Omental fat pad (tissue), 4 donors: ENCODE results near the gene KCTD18. TPM values are rescaled to one million over a fixed set of nuclear protein-coding genes. Genes with fewer than 3 reads are reported as not detected.

ENCODE experiments used
- ATAC-seq: fragments of 150-250 bp; one replicate; pipeline ENCODE4 v1.9.1; 2016; ENCODE audit warnings: mild to moderate bottlenecking, moderate library complexity; ENCODE audit not compliant: low FRiP score
- DNase-seq: peaks from one replicate; pipeline ENCODE4 v3.0.0-alpha.2; 2019; ENCODE audit warnings: low spot score
- CTCF ChIP-seq, 3 donors: fragments of 450-650 bp; IDR thresholded peaks; one replicate each; pipeline ENCODE4 v1.5.1; 2016 to 2017; ENCODE audit warnings: antibody characterized with exemption in 3 of 3, mild to moderate bottlenecking in 3 of 3, moderate library complexity in 2 of 3
- total RNA-seq, 4 donors: library from RNA; depleted of rRNA; stranded (reverse); fragments of >200 nt; gene quantifications; one replicate each; pipeline ENCODE4 v1.1.0, GENCODE V29; 2016

Gene KCTD18
- total RNA-seq, 4 donors from 2014 or later: 10.4 to 19.9 (median 14.2) TPM

- DNase-seq (no peak), ATAC-seq (no peak)
- TF ChIP-seq CTCF (IDR thresholded peaks at IDR 0.05): no peak
These were observed 2.7 kb downstream of the KCTD18 start for GRCh38 chr2:200507179-200507578.

- no peak for ATAC-seq
- TF ChIP-seq CTCF (IDR thresholded peaks at IDR 0.05): no peak
- no peak for DNase-seq
These were observed 3.2 kb downstream of the KCTD18 start for GRCh38 chr2:200506679-200507078.

- ATAC-seq (no peak), DNase-seq (no peak)
- no peak for TF ChIP-seq CTCF (IDR thresholded peaks at IDR 0.05)
These were observed 7.7 kb downstream of the KCTD18 start for GRCh38 chr2:200502196-200502595.

DNA sequence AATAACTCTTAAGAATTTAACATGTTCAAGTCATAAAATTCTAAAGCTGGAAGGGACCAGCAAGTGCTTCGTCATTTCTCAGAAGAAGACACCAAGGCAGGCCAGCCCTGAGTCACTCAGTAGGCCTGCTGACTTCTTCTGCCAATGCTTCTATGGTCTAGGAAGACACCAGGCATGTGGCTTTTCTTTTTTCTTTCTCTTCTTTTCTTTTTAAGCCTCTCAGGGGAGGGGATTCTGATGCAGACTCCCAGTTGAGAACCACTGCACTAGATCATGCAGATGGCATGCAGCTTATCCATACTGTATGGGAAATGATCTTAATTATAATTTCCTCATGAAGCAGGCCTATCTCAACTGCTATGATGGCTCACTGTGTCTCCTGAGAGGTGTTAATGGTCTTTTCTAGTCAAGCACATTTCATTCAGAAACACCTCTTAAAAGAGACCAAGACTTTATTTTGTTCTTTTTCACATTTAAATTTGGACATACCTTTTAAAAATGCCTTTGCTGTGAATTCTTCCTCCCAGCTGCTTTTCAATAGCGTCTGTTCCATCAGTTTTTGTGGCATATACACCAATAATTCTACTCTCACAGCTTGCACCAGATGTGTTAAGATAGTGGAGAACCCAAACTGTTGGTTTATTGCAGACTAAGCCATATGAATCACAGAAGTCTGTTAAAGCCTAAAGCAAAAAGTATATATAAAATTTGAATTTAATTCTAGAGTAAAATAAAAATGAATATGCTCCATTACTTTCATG lies 11.3 kb downstream of the KCTD18 start:
- no peak for TF ChIP-seq CTCF (IDR thresholded peaks at IDR 0.05)
- no peak for ATAC-seq
- no peak for DNase-seq

DNA sequence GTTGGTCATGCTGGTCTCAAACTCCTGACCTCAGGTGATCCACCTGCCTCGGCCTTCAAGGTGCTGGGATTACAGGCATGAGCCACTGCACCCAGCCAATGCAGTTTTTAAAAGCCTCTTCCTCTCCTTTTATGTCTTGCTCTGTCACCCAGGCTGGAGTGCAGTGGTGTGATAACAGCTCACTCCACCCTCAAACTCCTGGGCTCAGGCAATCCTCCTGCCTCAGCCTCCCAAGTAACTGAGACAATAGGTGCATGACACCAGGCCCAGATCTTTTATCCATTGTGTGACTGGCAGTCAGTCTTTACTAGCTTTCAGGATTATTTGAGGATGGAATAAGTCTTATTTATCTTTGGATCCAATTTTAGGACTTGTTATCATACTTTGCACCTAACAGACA lies 13.2 kb downstream of the KCTD18 start:
- TF ChIP-seq CTCF (IDR thresholded peaks at IDR 0.05): no peak
- DNase-seq (no peak), ATAC-seq (no peak)

DNA sequence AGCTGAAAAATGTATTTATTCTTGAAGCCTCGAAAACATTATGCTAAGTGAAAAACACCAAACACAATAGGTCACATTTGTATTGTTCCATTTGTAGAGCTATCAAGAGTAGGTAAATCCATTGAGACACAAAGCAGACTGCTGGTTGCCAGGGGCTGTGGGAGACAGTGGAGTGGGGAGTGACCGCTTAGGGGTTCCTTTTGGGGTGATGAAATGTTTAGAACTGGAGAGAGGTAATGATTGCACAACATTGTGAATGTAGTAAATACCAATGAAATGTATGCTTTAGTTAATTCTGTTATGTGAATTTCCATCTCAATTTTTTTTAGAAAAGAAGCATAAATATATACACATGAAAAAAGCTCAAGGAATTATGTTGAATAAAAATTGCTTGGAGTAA lies 15.8 kb downstream of the KCTD18 start:
- ATAC-seq: no peak
- no peak for TF ChIP-seq CTCF (IDR thresholded peaks at IDR 0.05)

GRCh38 chr2:200492656-200493055 lies 17.2 kb downstream of the KCTD18 start:
- TF ChIP-seq CTCF (IDR thresholded peaks at IDR 0.05): no peak
- no peak for ATAC-seq
- DNase-seq: no peak

More for the DNA sequence above, 15.8 kb downstream of the KCTD18 start:
- no peak for DNase-seq
